HK-2 (cell line): ENCODE measurements around the gene BICDL2.

ENCODE experiments used
- DNase-seq: peaks from one replicate; pipeline ENCODE4 v3.0.0-alpha.2; 2018; ENCODE audit not compliant: unreplicated experiment

BICDL2 gene

DNA sequence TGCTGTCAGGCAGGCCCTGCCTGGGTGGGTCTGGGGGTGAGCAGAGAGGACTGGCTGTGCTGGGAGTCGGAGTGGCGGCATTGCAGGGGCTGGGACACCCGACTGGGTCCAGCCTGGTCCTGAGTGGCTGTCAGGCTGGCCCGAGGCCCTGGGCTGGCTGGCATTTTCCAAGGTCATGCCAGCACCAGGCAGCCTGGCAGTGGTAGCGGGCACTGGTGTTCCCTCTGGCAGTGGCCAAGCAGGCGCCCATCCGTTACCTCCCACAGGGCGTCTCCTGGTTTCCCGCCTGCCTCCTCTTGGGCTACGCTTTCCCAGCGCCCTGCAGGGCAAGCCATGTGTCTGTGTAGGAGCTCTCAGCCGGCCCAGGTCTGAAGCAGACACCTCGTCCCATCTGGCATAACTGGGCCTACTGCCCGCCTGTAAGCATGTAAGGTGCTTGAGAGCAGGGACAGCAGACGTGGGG, 50.8 kb downstream of the BICDL2 start:
- DNase-seq: no peak

DNA sequence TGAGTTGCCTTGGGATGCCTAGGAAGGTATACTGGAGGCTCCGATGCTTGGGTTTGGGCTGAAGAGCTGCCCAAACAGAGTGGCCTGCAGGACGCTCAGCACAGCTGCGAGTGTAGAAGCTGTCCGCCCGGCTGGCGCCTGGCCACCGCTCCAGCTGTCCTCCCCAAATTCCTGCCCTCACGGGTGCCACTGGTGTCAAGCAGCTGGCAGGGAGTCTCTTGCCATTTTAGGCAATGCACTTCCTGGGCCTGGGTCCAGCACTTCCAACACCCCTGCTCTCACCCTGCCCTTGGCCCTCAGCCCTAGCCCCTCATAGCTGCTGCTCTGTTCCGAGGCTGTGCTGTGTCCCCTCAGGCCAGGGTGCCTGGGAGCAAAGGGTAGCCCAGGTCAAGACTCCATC, 51.3 kb downstream of the BICDL2 start:
- DNase-seq: no peak

DNA sequence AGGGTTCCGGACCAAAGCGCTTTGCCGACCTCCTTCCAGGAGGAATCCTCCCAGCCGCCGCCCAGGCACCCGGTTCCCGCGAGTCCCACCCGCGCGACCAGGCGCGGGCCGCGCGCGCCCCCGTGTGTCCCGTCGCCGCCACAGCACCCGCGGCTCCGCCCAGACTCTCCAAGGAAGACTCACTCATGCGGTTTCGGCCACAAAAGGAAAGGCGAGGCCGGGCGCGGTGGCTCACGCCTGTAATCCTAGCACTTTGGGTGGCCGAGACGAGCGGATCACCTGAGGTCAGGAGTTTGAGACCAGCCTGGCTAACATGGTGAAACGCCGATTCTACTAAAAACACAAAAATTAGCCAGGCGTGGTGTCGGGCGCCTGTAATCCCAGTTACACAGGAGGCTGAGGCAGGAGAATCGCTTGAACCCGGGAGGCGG, 53.0 kb downstream of the BICDL2 start:
- peak; percentile 88 for DNase-seq

DNA sequence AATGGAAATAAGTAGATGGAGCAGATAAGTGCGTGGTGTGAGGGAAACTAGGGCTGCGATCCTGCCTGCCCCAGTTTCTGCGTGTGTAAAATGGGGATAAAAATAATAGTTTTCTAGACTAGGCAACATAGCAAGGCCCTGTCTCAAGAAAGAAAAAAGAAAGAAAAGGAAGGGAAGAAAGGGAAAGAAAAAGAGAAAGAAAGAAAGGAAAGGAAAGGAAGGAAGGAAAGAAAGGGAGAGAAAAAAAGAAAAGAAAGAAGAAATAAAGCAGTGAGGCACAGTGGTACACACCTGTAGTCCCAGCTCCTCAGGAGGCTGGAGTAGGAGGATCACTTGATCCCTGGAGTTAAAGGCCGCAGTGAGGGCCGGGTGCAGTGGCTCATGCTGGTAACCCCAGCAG, 54.3 kb downstream of the BICDL2 start:
- no peak for DNase-seq

DNA sequence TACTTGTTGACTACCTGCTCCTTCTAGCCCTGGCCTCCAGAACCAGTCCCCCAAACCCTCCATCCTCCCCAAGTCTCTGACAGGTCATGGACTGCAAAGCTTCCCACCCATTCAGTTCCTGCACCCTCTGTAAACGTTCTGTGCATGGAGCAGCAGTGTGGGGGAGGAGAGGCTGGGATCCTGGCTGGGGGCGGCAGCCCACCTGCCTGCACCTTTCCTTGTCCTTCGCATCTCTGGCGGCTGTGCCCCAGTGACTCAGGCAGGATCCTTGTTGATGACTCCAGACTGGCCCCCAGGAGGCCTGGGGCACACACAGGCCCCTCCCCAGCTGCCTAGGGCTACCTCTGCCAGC, 54.9 kb downstream of the BICDL2 start:
- DNase-seq: no peak

DNA sequence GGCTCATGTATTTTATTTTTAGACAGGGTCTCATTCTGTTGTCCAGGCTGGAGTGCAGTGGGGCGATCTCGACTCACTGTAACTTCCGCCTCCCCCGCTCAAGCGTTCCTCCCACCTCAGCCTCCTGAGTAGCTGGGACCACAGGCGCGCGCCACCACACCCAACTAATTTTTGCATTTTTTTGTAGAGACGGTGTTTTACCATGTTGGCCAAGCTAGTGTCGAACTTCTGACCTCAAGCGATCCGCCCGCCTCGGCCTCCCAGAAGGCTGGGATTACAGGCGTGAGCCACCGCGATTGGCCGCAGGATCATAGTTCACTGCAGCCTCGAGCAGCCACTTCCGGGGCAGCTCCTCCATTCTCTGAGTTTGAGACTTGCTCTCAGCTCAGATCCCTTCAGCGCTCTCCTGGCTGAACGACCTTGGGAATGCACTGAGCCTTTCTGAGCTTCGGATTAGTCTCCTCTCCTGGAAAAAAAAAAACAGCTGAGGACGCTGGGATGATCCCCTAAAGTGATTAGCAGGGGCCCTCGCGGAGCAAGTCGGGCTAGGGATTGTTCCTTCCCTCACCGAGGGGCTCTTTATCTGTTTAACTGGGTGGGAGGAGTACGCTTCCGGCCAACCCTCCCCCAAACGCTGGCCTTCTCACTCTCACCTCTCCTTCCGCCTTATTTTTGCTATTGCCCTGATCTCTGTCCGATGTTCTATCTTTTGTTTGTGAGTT, 55.4 kb downstream of the BICDL2 start:
- DNase-seq: no peak

DNA sequence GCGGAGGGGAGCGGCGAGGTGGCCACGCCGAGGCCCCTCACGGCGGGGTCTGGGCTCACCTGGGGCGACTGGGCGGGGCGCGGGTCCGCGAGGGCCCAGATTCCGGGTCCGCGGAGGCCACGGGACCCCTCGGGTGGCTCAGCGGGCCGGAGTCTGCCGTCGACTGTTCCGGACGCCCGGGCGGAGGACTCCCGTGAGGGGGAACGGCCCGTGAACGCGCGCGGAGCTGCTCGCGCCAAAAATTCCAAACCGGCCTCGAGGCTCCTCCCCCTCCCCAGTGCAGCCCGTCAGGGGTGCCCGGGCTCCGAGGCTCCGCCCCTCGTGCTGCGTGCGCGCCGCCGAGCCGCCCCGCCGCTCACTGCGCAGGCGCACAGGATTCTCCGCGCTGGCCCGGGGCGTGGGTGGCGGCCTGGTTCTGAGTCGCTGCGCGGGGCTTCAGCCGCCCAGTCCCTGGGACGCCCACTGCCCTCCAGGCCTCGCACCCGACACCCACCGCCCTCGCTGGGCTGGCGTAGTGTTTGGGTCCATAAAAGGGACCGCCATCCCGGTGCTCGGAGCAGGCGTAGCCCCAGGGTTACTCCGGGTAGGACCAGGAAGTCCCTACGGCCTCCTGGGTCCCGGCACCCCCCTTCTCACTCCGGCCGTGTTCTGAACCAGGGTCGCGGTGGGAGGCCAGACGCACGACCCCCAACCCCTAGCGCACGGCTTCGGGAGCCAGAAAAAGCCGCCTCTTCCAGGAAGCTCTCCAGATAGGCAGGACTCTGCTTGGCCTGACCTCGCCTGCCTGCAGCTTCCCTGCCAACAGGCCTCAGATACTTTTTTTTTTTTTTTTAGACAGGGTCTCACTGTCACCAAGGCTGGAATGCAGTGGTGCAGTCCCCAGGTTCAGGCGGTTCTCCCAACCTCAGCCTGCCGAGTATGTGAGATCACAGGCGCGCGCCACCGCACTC, 56.2 kb downstream of the BICDL2 start, which contains the start of gene PKMYT1:
TSS of gene PKMYT1 (minus strand) at position 220 of the 950 bp plus-strand sequence. CDS start 789 bp downstream, outside the sequence.
- DNase-seq: peak; percentile 86

DNA sequence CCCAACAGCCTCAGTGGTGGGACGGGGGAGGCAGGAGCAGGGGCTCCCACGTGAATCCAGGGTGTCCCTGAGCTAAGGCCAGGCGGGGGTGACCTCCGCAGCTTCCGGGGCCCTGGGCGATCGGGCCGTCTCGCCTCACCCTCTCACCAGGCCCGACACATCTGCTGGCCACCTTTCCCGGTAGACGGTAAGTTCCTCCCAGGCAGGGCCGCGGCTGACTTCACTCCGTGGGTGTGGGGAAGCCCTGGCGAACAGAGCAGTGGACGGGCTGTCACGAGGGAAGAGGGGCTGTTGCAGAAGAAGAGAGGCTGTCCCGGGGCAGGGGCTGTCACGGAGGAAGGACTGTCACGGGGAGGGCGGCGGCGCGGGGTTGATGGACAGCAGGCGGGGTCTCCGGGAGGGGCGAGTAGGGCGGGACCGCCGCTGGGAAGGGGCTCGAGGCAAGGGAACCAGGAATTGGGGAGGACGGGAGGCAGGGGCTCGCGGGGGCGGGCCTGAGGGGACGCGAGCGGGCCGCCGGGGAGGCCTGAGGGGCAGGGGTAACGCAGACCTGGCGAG, 57.0 kb downstream of the BICDL2 start:
- peak; percentile 38 for DNase-seq
